Loucy (cell line): ENCODE results near the gene RCL1.

Source experiments
- EZH2phosphoT487 ChIP-seq: fragments of 200-600 bp; IDR thresholded peaks from 2 replicates; pipeline ENCODE4 v1.6.1; 2018; ENCODE audit warnings: antibody characterized with exemption, mild to moderate bottlenecking, moderate library complexity, borderline replicate concordance
- TF ChIP-seq, protein P1 (sequence below): fragments of 200-600 bp; sonication (generic); conservative IDR thresholded peaks from 2 replicates; pipeline ENCODE4 v1.5.1; 2014; ENCODE audit warnings: mild to moderate bottlenecking, antibody characterized with exemption, low read length

DNA sequence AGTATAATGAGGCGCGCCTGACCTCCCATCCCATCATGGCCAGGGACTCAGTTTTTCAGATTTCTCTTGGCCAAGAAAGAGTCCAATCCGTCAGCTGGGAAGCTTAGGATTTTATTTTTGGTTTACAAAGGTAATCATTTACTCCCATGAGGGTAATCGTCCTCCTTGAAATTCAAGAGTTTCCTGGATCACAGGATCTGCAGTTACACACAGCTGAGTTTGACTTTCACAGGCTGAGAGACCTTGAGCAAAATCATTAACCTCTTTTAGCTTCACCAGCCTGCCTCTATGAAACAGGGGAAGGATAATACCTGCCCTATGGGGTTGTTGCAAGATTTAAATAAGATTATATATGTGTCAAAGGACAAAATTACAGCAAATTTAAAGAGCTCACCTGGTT is 36.3 kb upstream of the RCL1 start:
- no peak for TF ChIP-seq EZH2phosphoT487
- TF ChIP-seq, protein P1, sequence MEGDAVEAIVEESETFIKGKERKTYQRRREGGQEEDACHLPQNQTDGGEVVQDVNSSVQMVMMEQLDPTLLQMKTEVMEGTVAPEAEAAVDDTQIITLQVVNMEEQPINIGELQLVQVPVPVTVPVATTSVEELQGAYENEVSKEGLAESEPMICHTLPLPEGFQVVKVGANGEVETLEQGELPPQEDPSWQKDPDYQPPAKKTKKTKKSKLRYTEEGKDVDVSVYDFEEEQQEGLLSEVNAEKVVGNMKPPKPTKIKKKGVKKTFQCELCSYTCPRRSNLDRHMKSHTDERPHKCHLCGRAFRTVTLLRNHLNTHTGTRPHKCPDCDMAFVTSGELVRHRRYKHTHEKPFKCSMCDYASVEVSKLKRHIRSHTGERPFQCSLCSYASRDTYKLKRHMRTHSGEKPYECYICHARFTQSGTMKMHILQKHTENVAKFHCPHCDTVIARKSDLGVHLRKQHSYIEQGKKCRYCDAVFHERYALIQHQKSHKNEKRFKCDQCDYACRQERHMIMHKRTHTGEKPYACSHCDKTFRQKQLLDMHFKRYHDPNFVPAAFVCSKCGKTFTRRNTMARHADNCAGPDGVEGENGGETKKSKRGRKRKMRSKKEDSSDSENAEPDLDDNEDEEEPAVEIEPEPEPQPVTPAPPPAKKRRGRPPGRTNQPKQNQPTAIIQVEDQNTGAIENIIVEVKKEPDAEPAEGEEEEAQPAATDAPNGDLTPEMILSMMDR: no peak
